22Rv1 (cell line): ENCODE data around the gene POLR2A.

Experiments used
- H3K27ac ChIP-seq: fragments of 450-650 bp; 2 replicates; pipeline ENCODE4 v1.5.1; 2017
- ZFX ChIP-seq: fragments of 450-650 bp; IDR thresholded peaks from 2 replicates; pipeline ENCODE4 v1.6.1; 2017; ENCODE audit warnings: antibody characterized with exemption, borderline replicate concordance
- TF ChIP-seq, protein P1 (sequence below): fragments of 450-650 bp; IDR thresholded peaks from 2 replicates; pipeline ENCODE4 v1.5.1; 2017; ENCODE audit warnings: mild to moderate bottlenecking

Gene POLR2A

DNA sequence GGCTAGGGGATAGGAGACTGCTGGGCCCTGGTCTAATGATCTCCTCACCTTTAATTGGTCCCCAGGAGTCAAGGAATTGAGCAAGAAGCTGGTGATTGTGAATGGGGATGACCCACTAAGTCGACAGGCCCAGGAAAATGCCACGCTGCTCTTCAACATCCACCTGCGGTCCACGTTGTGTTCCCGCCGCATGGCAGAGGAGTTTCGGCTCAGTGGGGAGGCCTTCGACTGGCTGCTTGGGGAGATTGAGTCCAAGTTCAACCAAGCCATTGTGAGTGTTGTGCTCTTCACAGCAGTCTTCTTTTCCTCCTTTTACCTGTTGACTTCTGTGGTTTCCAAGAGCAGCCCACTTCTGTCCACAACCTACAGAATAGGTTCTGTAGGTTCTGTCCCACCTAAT lies 19.4 kb downstream of the POLR2A start:
- TF ChIP-seq, protein P1, sequence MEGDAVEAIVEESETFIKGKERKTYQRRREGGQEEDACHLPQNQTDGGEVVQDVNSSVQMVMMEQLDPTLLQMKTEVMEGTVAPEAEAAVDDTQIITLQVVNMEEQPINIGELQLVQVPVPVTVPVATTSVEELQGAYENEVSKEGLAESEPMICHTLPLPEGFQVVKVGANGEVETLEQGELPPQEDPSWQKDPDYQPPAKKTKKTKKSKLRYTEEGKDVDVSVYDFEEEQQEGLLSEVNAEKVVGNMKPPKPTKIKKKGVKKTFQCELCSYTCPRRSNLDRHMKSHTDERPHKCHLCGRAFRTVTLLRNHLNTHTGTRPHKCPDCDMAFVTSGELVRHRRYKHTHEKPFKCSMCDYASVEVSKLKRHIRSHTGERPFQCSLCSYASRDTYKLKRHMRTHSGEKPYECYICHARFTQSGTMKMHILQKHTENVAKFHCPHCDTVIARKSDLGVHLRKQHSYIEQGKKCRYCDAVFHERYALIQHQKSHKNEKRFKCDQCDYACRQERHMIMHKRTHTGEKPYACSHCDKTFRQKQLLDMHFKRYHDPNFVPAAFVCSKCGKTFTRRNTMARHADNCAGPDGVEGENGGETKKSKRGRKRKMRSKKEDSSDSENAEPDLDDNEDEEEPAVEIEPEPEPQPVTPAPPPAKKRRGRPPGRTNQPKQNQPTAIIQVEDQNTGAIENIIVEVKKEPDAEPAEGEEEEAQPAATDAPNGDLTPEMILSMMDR = no peak
- no peak for TF ChIP-seq ZFX
- no peak overlapping the region for H3K27ac ChIP-seq

DNA sequence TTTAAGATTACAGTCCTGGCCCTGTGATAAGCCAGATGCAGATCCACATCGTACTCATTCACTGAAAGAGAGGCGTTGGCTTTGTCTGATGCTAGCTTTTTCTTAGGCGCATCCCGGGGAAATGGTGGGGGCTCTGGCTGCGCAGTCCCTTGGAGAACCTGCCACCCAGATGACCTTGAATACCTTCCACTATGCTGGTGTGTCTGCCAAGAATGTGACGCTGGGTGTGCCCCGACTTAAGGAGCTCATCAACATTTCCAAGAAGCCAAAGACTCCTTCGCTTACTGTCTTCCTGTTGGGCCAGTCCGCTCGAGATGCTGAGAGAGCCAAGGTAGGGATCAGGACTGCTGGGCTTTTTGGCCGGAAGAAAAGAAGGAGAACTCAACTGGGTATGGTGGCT lies 24.0 kb downstream of the POLR2A start:
- H3K27ac ChIP-seq = no peak overlapping the region
- TF ChIP-seq, protein P1 = no peak
- TF ChIP-seq ZFX = no peak

DNA sequence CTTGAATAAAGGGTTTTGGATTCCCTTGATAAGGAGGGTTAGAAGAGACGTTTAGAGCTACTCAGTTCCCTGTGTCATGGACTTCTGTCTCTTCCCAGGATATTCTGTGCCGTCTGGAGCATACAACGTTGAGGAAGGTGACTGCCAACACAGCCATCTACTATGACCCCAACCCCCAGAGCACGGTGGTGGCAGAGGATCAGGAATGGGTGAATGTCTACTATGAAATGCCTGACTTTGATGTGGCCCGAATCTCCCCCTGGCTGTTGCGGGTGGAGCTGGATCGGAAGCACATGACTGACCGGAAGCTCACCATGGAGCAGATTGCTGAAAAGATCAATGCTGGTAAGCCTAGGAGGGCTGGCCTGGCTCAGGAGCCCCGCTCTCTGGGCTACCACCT lies 24.7 kb downstream of the POLR2A start:
- H3K27ac ChIP-seq = no peak overlapping the region
- TF ChIP-seq ZFX = no peak
- TF ChIP-seq, protein P1 = no peak

DNA sequence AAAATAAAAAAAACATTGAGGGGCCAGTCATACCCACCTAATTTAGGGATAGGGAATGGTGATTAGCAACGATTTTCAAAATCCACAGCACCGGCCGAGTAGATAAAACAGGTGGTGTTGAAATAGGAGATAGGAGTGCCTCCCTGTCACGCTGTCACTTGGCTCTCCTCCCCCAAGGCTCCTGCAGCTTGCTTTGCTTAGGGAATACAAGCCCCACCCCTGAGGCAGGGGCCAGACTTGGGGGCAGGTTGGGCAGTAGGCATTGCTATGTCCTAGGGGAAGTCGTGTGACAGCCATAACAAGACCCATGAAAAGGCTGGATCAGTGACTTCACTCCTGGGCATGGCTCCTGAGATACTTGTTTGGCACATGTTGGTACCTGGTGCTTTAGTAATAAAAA lies 25.8 kb downstream of the POLR2A start:
- no peak for TF ChIP-seq ZFX
- TF ChIP-seq, protein P1 = no peak

DNA sequence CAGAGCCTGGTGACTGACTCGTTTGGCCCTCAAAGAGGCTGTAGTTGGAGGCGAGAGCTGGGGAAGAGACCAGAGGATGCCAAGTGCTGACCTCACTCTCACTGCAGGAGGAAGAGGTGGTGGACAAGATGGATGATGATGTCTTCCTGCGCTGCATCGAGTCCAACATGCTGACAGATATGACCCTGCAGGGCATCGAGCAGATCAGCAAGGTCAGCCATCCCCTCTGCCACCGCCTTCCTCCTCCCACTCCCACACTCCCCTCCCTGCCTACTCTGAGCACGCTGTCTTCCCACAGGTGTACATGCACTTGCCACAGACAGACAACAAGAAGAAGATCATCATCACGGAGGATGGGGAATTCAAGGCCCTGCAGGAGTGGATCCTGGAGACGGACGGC lies 26.9 kb downstream of the POLR2A start:
- no peak overlapping the region for H3K27ac ChIP-seq
- no peak for TF ChIP-seq ZFX
- TF ChIP-seq, protein P1 = no peak

More for the DNA sequence above, 25.8 kb downstream of the POLR2A start:
- H3K27ac ChIP-seq = no peak overlapping the region

DNA sequence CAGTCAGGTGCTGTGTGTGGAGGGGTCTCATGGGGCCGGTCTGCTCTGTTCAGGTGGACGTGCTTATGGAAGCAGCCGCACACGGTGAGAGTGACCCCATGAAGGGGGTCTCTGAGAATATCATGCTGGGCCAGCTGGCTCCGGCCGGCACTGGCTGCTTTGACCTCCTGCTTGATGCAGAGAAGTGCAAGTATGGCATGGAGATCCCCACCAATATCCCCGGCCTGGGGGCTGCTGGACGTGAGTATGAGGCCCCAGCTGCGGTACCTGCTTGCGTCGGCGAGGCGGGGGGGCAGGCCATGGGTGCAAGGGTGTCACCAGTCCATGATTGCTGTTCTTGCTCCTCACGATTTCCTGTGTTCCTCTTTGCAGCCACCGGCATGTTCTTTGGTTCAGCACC lies 27.9 kb downstream of the POLR2A start:
- H3K27ac ChIP-seq = no peak overlapping the region
- TF ChIP-seq, protein P1 = no peak
- TF ChIP-seq ZFX = no peak

DNA sequence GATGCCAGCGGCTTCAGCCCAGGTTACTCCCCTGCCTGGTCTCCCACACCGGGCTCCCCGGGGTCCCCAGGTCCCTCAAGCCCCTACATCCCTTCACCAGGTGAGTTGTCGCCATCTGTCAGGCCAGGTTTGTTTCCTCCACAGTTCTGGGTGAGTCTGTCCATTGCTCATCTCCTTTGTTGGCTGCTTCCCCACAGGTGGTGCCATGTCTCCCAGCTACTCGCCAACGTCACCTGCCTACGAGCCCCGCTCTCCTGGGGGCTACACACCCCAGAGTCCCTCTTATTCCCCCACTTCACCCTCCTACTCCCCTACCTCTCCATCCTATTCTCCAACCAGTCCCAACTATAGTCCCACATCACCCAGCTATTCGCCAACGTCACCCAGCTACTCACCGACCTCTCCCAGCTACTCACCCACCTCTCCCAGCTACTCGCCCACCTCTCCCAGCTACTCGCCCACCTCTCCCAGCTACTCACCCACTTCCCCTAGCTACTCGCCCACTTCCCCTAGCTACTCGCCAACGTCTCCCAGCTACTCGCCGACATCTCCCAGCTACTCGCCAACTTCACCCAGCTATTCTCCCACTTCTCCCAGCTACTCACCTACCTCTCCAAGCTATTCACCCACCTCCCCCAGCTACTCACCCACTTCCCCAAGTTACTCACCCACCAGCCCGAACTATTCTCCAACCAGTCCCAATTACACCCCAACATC lies 28.8 kb downstream of the POLR2A start:
- no peak overlapping the region for H3K27ac ChIP-seq
- TF ChIP-seq ZFX = no peak
- TF ChIP-seq, protein P1 = no peak
